Ectodermal cell (in vitro differentiated cells): ENCODE data around the gene LONRF2.

Experiments used
- H3K27ac ChIP-seq: 2 replicates; pipeline ENCODE4 v1.7.0; 2013; ENCODE audit warnings: mild to moderate bottlenecking, low read depth, low read length; ENCODE audit not compliant: insufficient read depth, poor library complexity, severe bottlenecking
- H3K27me3 ChIP-seq: 2 replicates; pipeline ENCODE4 v1.7.0; 2013; ENCODE audit warnings: mild to moderate bottlenecking, low read length; ENCODE audit not compliant: insufficient read depth, control insufficient read depth, poor library complexity, severe bottlenecking
- H3K36me3 ChIP-seq: one replicate; pipeline ENCODE4 v1.7.0; 2013; ENCODE audit warnings: low read length; ENCODE audit not compliant: control insufficient read depth, insufficient read depth
- H3K4me1 ChIP-seq: one replicate; pipeline ENCODE4 v1.7.0; 2013; ENCODE audit warnings: low read length; ENCODE audit not compliant: control insufficient read depth, insufficient read depth
- H3K4me3 ChIP-seq: 2 replicates; pipeline ENCODE4 v1.7.0; 2013; ENCODE audit warnings: low read depth, low read length, control low read depth; ENCODE audit not compliant: insufficient read depth
- H3K9me3 ChIP-seq: 2 replicates; pipeline ENCODE4 v1.7.0; 2013; ENCODE audit warnings: mild to moderate bottlenecking, low read length, moderate library complexity; ENCODE audit not compliant: control insufficient read depth
- WGBS, 2 experiments: methylation state at CpG; one replicate each; pipeline ENCODE4 v1.1.7; 2013; ENCODE audit warnings: missing lambda C conversion rate in 2 of 2; 5-methylcytosine and 5-hydroxymethylcytosine counted together

Gene LONRF2

DNA sequence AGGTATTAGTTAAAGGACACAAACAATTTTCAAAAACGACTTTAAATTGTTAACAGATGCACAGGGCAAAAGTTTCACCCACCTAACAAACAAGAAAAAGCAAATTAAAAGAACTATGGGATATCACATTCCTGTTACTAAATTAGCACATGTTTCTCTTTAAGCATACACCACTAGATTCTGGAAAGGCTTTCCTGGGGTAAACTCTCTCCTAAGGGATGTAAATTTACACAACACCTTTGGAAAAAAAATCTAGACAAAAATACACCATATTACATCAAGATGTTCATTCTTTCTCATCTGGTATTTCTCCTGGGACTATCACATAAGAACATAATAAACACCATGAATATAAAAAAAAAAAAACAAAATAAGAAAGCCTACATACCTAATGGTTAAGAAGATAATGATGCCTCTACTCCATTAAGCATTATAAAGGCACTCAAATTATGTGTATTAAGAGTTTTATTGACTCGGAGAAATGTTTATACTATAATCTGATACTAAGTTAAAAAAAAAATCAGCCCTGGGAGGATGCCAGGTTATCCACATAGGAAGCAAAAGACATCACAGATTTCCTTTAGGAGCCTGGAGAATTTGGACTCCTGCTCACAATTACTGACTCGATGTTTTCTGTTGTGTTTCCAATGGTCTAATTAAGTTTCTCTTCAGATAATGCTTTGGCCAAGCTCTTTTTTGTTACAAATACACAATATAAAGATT lies 97.2 kb downstream of the LONRF2 start:
- H3K36me3 ChIP-seq = no peaks in the 10 kb centered on the region
- H3K9me3 ChIP-seq = no peaks in the 10 kb centered on the region
- H3K4me3 ChIP-seq = no peak overlapping the region
- H3K27me3 ChIP-seq = no peaks in the 10 kb centered on the region
- 80 to 85% methylated on average over 2 to 3 of the region's 3 CpGs for WGBS, 2 experiments
- no peaks in the 10 kb centered on the region for H3K4me1 ChIP-seq
- no peak overlapping the region for H3K27ac ChIP-seq

DNA sequence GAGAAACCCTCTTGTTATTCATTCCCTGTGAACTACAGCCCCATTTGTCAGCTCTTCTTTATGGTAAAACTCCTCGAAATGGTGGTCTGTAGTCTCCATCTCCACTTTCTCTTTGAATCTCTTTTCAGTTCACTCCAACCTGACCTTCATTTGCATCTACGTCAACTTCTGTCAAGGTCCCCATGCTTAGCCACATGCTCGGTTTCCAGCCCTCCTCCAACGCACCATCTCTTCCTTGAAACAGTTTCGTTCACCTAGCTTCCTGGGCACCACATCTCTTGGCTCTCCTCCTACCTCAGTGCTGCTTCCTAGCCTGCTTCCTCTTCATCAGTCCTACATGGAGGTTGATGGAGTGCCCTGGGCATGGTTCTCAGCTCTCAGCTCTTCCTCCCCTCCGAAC lies 98.8 kb downstream of the LONRF2 start:
- Histone ChIP-seq H3K27me3 (no peaks in the 10 kb centered on the region), H3K4me1 (no peaks in the 10 kb centered on the region), H3K4me3 (no peak overlapping the region), H3K9me3 (no peaks in the 10 kb centered on the region), H3K27ac (no peak overlapping the region), H3K36me3 (no peaks in the 10 kb centered on the region)
- WGBS, 2 experiments = 91 to 95% methylated on average over 6 of the region's 6 CpGs
